Measurements from ENCODE around the gene DDRGK1.

The DDRGK1 gene

DNA sequence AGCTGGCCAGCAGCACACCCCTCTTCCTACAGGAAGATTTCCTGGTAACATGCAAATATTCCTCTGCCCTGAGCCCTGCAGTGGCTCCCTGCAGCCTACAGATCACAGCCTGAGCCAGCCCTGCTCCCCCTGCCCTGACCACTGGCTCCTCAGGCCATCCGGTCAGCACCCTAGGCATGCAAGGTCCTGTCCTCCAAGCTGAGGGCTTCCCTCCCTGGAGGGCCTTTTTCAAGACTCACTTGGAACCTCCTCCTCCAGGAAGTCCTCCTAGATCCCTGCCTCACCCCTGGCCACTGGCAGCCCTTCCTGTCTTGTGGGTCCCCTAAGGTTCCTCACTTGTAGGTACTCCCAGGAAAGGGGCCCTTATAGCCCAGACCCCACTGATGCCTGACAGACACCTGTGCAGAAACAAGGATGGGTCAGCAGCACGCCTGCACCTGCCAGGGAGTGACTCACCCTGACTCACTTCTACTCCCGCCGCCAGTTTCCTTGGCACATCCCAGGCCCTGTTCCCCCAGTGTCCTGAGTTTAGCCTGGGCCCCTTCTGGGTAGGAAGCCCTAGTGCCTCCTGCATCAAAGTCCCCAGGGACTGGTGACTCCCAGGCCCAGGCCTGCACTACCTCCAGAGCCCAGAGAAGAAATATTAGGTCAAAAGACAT is 31.3 kb upstream of the DDRGK1 start:
- Histone ChIP-seq H2AK5ac (ENCODE audit: low read length, severe bottlenecking) (no peak overlapping the region), H3K79me1 (replicated peaks; ENCODE audit: low read length, poor library complexity, severe bottlenecking) (no peaks in the 10 kb centered on the region), H3K4ac (ENCODE audit: low read depth in 1 of 2, low read length in 2 of 2) (no peak overlapping the region), H3K9me3 (ENCODE audit: control insufficient read depth, low read length) (no peaks in the 10 kb centered on the region), H3K27me3 (ENCODE audit: control insufficient read depth in 1 of 2, insufficient read depth in 1 of 2, low read length in 2 of 2) (peaks cover 29 to 66% of the 10 kb centered on the region in 2 experiments), H3K4me3 (ENCODE audit: insufficient read depth in 1 of 2, low read depth in 1 of 2, low read length in 2 of 2) (no peak overlapping the region), H2BK5ac (ENCODE audit: low read depth, low read length, poor library complexity, severe bottlenecking) (no peak overlapping the region), H2AFZ (ENCODE audit: low read depth, low read length) (no peak overlapping the region), H2BK12ac (ENCODE audit: low read length in 2 of 2) (no peak overlapping the region), H2BK15ac (ENCODE audit: low read depth, poor library complexity, severe bottlenecking) (no peak overlapping the region), H4K91ac (ENCODE audit: low read length) (no peak overlapping the region), H3K14ac (ENCODE audit: low read length in 2 of 2) (no peak overlapping the region), H3K36me3 (ENCODE audit: control insufficient read depth in 1 of 2, insufficient read depth in 2 of 2, low read depth in 1 of 2, low read length in 2 of 2) (peaks cover 0 to 18% of the 10 kb centered on the region in 2 experiments), H2BK120ac (ENCODE audit: low read depth, low read length) (no peak overlapping the region), H3K4me2 (ENCODE audit: low read length, poor library complexity, severe bottlenecking) (no peak overlapping the region), H3K23ac (ENCODE audit: low read length in 2 of 2) (no peak overlapping the region), H3K27ac (ENCODE audit: low read length, poor library complexity, severe bottlenecking) (no peak overlapping the region), H3K4me1 (ENCODE audit: control insufficient read depth, insufficient read depth, low read depth, low read length) (peaks cover 26% of the 10 kb centered on the region), H3K9ac (ENCODE audit: low read length) (no peak overlapping the region), H3K18ac (ENCODE audit: low read depth in 1 of 2, low read length in 2 of 2) (no peak overlapping the region), H4K8ac (ENCODE audit: low read length) (no peak overlapping the region)
- DNase-seq, result peak; percentile 16
- 32% methylated on average over 4 of the region's 4 CpGs for WGBS

DNA sequence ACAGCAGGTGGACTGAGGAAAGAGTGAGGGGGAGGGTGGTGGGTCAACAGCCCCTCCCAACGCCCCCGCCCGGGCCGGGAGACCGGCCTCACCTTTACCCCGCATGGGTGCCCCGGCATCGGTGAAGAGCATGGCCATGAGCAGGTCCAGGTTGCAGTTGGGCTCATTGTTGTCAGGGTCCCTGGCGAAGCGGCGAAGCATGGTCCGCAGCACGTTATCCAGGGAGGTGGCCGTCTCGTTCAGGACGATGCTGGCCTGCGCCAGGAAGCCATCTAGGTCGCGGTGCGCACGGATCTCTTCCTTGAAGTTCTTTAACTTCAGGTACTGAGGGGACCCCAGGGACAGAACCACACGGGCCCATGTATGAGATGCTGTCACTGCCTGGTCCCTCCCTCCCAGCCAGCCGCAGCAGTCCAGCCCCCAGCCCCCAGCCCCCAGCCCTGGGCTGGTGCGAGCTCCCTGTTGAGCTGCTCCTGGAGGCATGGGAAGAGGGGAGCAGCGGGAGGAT is 29.6 kb upstream of the DDRGK1 start:
- no peak for DNase-seq
- no peak overlapping the region for H3K4me2 ChIP-seq (ENCODE audit: low read length, poor library complexity, severe bottlenecking)

DNA sequence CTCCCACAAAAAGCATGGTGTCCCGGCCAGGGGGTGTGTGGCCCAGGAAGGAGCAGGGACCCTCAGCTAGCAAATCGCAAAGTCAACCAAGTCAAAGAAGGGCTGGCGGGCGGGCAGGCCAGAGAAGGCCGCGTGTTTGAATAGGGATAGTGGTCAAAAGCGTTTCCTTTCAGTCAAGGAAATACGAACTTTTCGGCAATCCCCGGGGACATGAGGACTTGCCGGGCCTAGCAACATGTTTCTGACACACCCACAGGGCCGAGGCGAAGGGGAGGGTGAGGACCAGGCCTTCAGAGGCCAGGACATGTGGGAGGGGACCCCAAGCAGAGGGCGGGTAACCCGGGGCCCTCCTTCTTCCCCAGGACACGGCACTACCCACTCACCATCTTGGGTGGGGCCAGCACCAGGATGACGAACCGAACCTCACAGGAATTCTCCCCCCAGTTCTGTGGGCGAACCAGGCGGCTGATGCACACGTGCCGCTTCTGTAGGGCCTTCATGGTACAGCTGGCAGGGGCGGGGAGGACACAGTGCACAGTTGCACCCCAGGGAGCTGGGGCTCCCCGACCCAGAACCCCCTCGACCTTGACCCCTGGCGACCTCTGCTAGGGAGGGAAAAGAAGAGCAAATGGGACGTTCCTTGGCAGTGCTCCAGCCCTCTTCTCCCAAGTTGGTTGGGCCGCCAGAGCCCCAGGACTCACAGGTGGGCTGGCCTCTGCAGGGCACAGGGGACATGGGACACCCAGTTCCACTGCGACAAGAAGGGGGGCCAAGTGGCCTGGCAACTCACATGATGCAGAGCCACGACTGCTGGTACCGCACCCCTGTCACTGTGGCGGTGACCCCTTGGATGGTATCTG is 28.9 kb upstream of the DDRGK1 start:
- Histone ChIP-seq H3K4ac (ENCODE audit: low read depth in 1 of 2, low read length in 2 of 2) (no peak overlapping the region), H3K4me2 (ENCODE audit: low read length, poor library complexity, severe bottlenecking) (no peak overlapping the region), H3K27me3 (ENCODE audit: control insufficient read depth in 1 of 2, insufficient read depth in 1 of 2, low read length in 2 of 2) (peaks cover 16 to 45% of the 10 kb centered on the region in 2 experiments), H2BK5ac (ENCODE audit: low read depth, low read length, poor library complexity, severe bottlenecking) (no peak overlapping the region), H3K36me3 (ENCODE audit: control insufficient read depth in 1 of 2, insufficient read depth in 2 of 2, low read depth in 1 of 2, low read length in 2 of 2) (peaks cover 0 to 38% of the 10 kb centered on the region in 2 experiments), H4K91ac (ENCODE audit: low read length) (no peak overlapping the region), H3K18ac (ENCODE audit: low read depth in 1 of 2, low read length in 2 of 2) (no peak overlapping the region), H3K14ac (ENCODE audit: low read length in 2 of 2) (no peak overlapping the region), H3K27ac (ENCODE audit: low read length, poor library complexity, severe bottlenecking) (no peak overlapping the region), H3K23ac (ENCODE audit: low read length in 2 of 2) (no peak overlapping the region), H2BK15ac (ENCODE audit: low read depth, poor library complexity, severe bottlenecking) (no peak overlapping the region), H3K9ac (ENCODE audit: low read length) (no peak overlapping the region), H2AK5ac (ENCODE audit: low read length, severe bottlenecking) (no peak overlapping the region), H2BK12ac (ENCODE audit: low read length in 2 of 2) (no peak overlapping the region), H3K4me1 (ENCODE audit: control insufficient read depth, insufficient read depth, low read depth, low read length) (peaks cover 12% of the 10 kb centered on the region), H3K9me3 (ENCODE audit: control insufficient read depth, low read length) (no peaks in the 10 kb centered on the region), H4K8ac (ENCODE audit: low read length) (no peak overlapping the region), H3K79me1 (replicated peaks; ENCODE audit: low read length, poor library complexity, severe bottlenecking) (no peaks in the 10 kb centered on the region), H2BK120ac (ENCODE audit: low read depth, low read length) (no peak overlapping the region), H2AFZ (ENCODE audit: low read depth, low read length) (no peak overlapping the region), H3K4me3 (ENCODE audit: insufficient read depth in 1 of 2, low read depth in 1 of 2, low read length in 2 of 2) (no peak overlapping the region)
- WGBS, result 92% methylated on average over 32 of the region's 32 CpGs
- no peak for DNase-seq

More for the DNA sequence above, 29.6 kb upstream of the DDRGK1 start:
- Histone ChIP-seq H3K4me1 (ENCODE audit: control insufficient read depth, insufficient read depth, low read depth, low read length) (peaks cover 16% of the 10 kb centered on the region), H3K4ac (ENCODE audit: low read depth in 1 of 2, low read length in 2 of 2) (no peak overlapping the region), H3K9me3 (ENCODE audit: control insufficient read depth, low read length) (no peaks in the 10 kb centered on the region), H4K8ac (ENCODE audit: low read length) (no peak overlapping the region), H2AK5ac (ENCODE audit: low read length, severe bottlenecking) (no peak overlapping the region), H3K9ac (ENCODE audit: low read length) (no peak overlapping the region), H3K4me3 (ENCODE audit: insufficient read depth in 1 of 2, low read depth in 1 of 2, low read length in 2 of 2) (no peak overlapping the region), H3K23ac (ENCODE audit: low read length in 2 of 2) (no peak overlapping the region), H3K27me3 (ENCODE audit: control insufficient read depth in 1 of 2, insufficient read depth in 1 of 2, low read length in 2 of 2) (peaks cover 16 to 50% of the 10 kb centered on the region in 2 experiments), H3K79me1 (replicated peaks; ENCODE audit: low read length, poor library complexity, severe bottlenecking) (no peaks in the 10 kb centered on the region), H3K14ac (ENCODE audit: low read length in 2 of 2) (no peak overlapping the region), H2BK120ac (ENCODE audit: low read depth, low read length) (no peak overlapping the region), H2BK12ac (ENCODE audit: low read length in 2 of 2) (no peak overlapping the region), H3K36me3 (ENCODE audit: control insufficient read depth in 1 of 2, insufficient read depth in 2 of 2, low read depth in 1 of 2, low read length in 2 of 2) (peaks cover 0 to 32% of the 10 kb centered on the region in 2 experiments), H2BK5ac (ENCODE audit: low read depth, low read length, poor library complexity, severe bottlenecking) (no peak overlapping the region), H3K27ac (ENCODE audit: low read length, poor library complexity, severe bottlenecking) (no peak overlapping the region), H2AFZ (ENCODE audit: low read depth, low read length) (no peak overlapping the region), H2BK15ac (ENCODE audit: low read depth, poor library complexity, severe bottlenecking) (no peak overlapping the region), H3K18ac (ENCODE audit: low read depth in 1 of 2, low read length in 2 of 2) (no peak overlapping the region), H4K91ac (ENCODE audit: low read length) (no peak overlapping the region)
- WGBS, result 90% methylated on average over 24 of the region's 25 CpGs
